K562 (cell line): ENCODE measurements around the gene AFDN.

Experiments
- AFF4 ChIP-seq: sonication (generic); formaldehyde crosslinking; IDR thresholded peaks from 2 replicates; pipeline ENCODE4 v1.8.0; 2023; ENCODE audit warnings: mild to moderate bottlenecking, missing genetic modification reagents
- FOS ChIP-seq: IDR thresholded peaks from 3 replicates; pipeline ENCODE4 v1.6.1; 2011; ENCODE audit not compliant: insufficient read length; ENCODE audit errors: extremely low read depth
- ZNF274 ChIP-seq: IDR thresholded peaks from 2 replicates; pipeline ENCODE4 v1.6.1; 2011; ENCODE audit warnings: low read depth, mild to moderate bottlenecking, low read length, moderate library complexity, borderline replicate concordance
- TF ChIP-seq, protein P1 (sequence below): fragments of 450-650 bp; conservative IDR thresholded peaks from 2 replicates; pipeline ENCODE4 v1.6.1; 2016; ENCODE audit warnings: missing genetic modification characterization, low read depth, mild to moderate bottlenecking, control low read depth, missing compliant biosample characterization

DNA sequence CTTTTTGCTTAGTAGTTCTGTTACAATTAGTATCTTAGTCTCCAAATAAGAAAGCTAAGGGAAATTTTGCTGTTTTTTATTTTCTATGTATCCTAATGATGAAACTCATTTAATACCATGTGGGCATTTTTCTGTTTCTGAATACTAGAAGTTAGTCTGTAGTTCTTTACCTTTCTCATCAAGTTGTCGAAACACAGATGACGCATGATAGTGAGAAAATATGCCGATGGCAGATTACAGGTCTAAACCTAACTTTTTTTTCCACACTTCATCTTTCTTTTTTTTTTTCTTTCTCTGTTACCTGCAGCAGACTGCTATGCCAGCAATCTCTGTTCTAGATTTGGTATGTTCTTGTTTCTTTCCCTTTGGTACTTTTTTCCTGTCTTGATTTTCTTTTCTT is 127.4 kb downstream of the AFDN start:
- TF ChIP-seq AFF4 (CRISPR knock-in tag), result no peak
- TF ChIP-seq ZNF274, result no peak
- no peak for TF ChIP-seq FOS
- TF ChIP-seq, protein P1, sequence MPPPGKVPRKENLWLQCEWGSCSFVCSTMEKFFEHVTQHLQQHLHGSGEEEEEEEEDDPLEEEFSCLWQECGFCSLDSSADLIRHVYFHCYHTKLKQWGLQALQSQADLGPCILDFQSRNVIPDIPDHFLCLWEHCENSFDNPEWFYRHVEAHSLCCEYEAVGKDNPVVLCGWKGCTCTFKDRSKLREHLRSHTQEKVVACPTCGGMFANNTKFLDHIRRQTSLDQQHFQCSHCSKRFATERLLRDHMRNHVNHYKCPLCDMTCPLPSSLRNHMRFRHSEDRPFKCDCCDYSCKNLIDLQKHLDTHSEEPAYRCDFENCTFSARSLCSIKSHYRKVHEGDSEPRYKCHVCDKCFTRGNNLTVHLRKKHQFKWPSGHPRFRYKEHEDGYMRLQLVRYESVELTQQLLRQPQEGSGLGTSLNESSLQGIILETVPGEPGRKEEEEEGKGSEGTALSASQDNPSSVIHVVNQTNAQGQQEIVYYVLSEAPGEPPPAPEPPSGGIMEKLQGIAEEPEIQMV (tag), result no peak
